VCaP (cell line): Measurements from ENCODE around the gene MRPL36.

Experiments
- H3K27ac ChIP-seq: fragments of 450-650 bp; 2 replicates; pipeline ENCODE4 v1.5.1; 2017
- CTCF ChIP-seq: fragments of 450-650 bp; conservative IDR thresholded peaks from 2 replicates; pipeline ENCODE4 v1.5.1; 2017; ENCODE audit warnings: mild to moderate bottlenecking, moderate library complexity

Gene MRPL36

GRCh38 chr5:1751026-1751863, 48.4 kb downstream of the MRPL36 start:
- TF ChIP-seq CTCF: no peak
- no peak overlapping the region for H3K27ac ChIP-seq

- TF ChIP-seq CTCF: no peak
These were observed 49.2 kb downstream of the MRPL36 start for GRCh38 chr5:1750469-1750868.

DNA sequence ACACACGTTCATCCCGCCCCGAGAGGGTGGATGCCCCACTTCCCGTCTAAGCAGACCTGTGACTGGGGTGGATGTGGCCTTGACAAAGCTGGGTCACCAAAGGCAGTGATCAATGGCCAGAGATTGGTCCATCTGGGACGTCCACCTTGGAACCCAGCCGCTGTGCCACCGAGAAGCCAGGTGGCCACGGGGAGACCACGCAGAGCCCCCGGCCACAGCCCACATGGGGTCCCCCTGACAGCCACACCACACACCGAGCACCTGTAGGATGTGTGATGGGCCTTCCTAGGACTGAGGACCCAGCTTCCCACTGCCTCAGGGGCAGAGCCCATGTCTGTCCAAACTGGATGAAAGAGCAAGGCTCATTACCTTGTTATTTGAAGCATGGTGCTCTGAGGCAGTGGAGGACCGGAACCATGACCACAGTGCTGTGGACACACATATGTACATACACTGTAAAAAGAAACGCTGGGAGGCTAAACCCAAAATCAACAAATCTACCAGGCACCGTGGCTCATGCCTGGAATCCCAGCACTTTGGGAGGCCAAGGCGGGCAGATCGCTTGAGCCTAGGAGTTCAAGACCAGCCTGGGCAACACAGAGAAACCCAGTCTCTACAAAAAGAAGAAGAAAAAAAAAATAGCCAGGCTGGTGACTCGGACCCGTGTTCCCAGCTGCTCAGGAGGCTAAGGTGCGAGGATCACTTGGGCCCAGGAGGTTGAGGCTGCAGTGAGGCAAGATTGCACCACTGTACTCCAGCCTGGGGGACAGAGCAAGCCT, 50.1 kb downstream of the MRPL36 start:
- TF ChIP-seq CTCF: no peak
- H3K27ac ChIP-seq: no peak overlapping the region

More at GRCh38 chr5:1750469-1750868, 49.2 kb downstream of the MRPL36 start:
- no peak overlapping the region for H3K27ac ChIP-seq

DNA sequence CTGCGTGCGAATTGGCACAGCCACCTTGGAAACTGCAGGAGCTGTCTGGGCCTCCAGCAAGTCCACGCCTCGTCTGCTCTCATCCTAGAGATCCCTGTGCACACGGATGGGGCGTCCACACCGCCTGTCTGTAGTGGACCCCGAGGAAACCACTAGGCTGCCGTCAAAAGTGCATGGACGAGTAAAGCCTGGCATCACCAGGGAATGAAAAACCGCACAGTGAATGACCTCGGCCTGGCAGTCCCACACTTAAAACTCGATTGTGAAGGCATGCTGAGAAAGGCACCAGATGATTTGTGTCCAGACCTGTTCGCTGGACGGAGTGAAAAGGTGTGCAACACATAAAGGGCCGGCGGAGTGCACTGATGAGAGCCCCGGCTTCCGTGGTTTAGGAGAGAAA, 50.8 kb downstream of the MRPL36 start:
- no peak for TF ChIP-seq CTCF
- H3K27ac ChIP-seq: no peak overlapping the region
